ENCODE measurements around the gene LLGL1. TPM values are rescaled to one million over a fixed set of nuclear protein-coding genes. Genes with fewer than 3 reads are reported as not detected.

LLGL1 gene
- total and polyA plus RNA-seq, 3 experiments from 2014 or later: 1.5 to 26.3 (median 24.3) TPM

DNA sequence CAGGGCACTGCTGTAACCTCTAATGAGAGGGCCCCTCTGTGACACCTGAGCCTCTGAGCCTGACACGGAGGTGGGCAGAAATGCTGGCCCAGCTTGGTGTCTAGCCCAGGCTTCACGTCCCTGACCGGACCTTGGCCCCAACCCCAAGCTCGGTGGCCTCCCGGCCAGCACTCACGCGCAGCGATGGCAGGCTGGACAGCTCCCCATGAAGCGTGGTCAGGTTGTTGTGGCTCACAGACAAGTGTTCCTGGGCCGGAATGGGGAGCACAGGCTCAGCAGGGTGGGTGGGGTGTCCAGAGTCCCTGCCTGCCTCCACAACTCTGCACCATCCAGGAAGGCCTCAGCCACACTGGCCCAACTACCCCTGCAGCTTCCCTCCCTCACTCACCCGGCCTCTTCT, 30.9 kb downstream of the LLGL1 start:
- CTCF ChIA-PET: interaction anchor here (1.2 kb wide), 1 partner anchor 39 kb away, joined by 3 read pairs; no protein-coding TSS in a partner anchor
- H3K4me3 Mint-ChIP-seq: peak overlapping the region; percentile 7 to 75 (median 38)
- DNase-seq: no peak
- peak overlapping the region in 6 of 8 donors; percentile 26 to 50 (median 41) for H3K27ac Mint-ChIP-seq
- peaks cover 26 to 46% (median 34%) of the 10 kb centered on the region in 3 donors for H3K4me1 Mint-ChIP-seq
- peaks cover 0 to 60% (median 0%) of the 10 kb centered on the region in 3 donors for H3K36me3 Mint-ChIP-seq
- peak overlapping the region; percentile 84 for H3K4me3 ChIP-seq (ENCODE audit: low read length)
- POLR2A ChIA-PET: no interaction called here
- no peaks in the 10 kb centered on the region for H3K27me3 Mint-ChIP-seq
- no peaks in the 10 kb centered on the region for H3K9me3 Mint-ChIP-seq
- no peaks in the 10 kb centered on the region for H3K27me3 ChIP-seq (ENCODE audit: insufficient read depth, low read length, poor library complexity, severe bottlenecking)
- H3K4me1 ChIP-seq (ENCODE audit: insufficient read depth, low read length): peaks cover 40% of the 10 kb centered on the region
- no peaks in the 10 kb centered on the region for H3K9me3 ChIP-seq (ENCODE audit: low read length)
- peaks cover 32% of the 10 kb centered on the region for H3K36me3 ChIP-seq (ENCODE audit: insufficient read depth, low read length)
- no peak overlapping the region for H3K27ac ChIP-seq (ENCODE audit: low read depth, low read length)

DNA sequence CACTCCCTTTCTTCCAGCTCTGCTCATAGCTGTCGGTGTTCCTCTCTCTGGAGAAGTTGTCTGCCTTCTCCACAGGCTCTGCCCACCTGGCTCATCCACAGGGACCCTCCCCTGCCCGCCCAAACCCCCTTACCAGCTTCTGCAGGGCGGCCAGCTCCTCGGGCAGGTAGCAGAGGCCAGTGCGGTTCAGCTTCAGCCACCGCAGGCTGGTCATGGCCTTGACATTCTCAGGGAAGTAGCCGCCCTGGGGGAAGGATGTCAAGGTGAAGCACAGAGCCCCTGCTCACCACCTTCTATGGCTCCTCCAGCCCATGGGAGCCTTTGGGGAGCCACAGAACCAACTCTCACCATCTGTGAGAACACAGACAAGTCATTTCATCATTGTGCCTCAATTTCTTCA, 31.3 kb downstream of the LLGL1 start:
- Histone ChIP-seq H3K36me3 (ENCODE audit: insufficient read depth, low read length) (peaks cover 28% of the 10 kb centered on the region), H3K4me3 (ENCODE audit: low read length) (peak overlapping the region; percentile 84), H3K9me3 (ENCODE audit: low read length) (no peaks in the 10 kb centered on the region), H3K4me1 (ENCODE audit: insufficient read depth, low read length) (peaks cover 44% of the 10 kb centered on the region), H3K27ac (ENCODE audit: low read depth, low read length) (no peak overlapping the region), H3K27me3 (ENCODE audit: insufficient read depth, low read length, poor library complexity, severe bottlenecking) (no peaks in the 10 kb centered on the region)
- Mint-ChIP-seq H3K4me1 (peaks cover 29 to 50% (median 38%) of the 10 kb centered on the region in 3 donors), H3K27me3 (no peaks in the 10 kb centered on the region), H3K4me3 (peak overlapping the region; percentile 85 to 97 (median 96)), H3K9me3 (no peaks in the 10 kb centered on the region), H3K27ac (peak overlapping the region; percentile 47 to 99 (median 79)), H3K36me3 (peaks cover 0 to 56% (median 0%) of the 10 kb centered on the region in 3 donors)
- DNase-seq: no peak
- ChIA-PET CTCF (interaction anchor here (1.2 to 1.6 kb wide), 2 partner anchors 8 to 40 kb away, joined by 3 to 4 read pairs; no protein-coding TSS in a partner anchor), POLR2A (no interaction called here)

DNA sequence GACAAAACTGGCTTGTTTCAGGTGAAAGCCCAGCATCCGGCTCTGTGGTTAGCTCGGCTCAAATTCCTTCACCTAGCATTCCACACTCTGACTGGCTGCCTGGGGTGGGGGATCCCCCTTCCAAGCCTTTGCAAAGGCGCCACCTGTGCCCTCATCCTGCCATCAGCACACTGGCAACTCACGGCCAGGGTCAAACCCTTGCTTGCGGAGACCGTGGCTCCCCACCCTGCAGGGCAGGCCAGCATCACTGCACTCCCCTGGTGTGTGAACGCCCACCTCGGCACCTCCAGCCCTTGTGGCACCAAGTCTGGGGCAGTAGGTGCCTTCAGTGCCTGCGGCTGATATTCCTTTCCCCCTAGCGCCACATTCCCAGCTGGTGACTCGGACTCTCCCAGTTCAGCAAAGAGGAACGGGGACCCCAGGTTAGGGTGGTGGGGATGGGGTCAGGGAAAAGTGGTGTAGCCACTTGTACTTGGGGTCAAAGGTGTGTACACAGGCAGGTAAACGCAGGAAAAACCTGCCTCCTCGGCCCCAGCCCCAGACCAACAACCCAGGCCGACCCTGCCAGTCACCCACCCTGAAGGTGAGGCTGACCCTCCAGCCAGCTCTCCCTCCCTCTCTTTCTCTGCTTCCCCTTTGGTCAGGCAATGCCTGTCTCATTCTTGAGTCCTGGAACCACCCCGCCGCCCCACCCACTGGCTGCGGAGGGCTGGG, 32.0 kb downstream of the LLGL1 start:
- Histone ChIP-seq H3K4me3 (ENCODE audit: low read length) (peak overlapping the region; percentile 84), H3K4me1 (ENCODE audit: insufficient read depth, low read length) (peaks cover 50% of the 10 kb centered on the region), H3K27ac (ENCODE audit: low read depth, low read length) (peak overlapping the region; percentile 82), H3K27me3 (ENCODE audit: insufficient read depth, low read length, poor library complexity, severe bottlenecking) (no peaks in the 10 kb centered on the region), H3K9me3 (ENCODE audit: low read length) (no peaks in the 10 kb centered on the region), H3K36me3 (ENCODE audit: insufficient read depth, low read length) (peaks cover 21% of the 10 kb centered on the region)
- Mint-ChIP-seq H3K4me1 (peaks cover 33 to 57% (median 38%) of the 10 kb centered on the region in 3 donors), H3K9me3 (no peaks in the 10 kb centered on the region), H3K27ac (peak overlapping the region; percentile 47 to 99 (median 95)), H3K4me3 (peak overlapping the region; percentile 85 to 97 (median 96)), H3K27me3 (no peaks in the 10 kb centered on the region), H3K36me3 (peaks cover 0 to 49% (median 0%) of the 10 kb centered on the region in 3 donors)
- DNase-seq: peak in 1 of 5 donors; percentile 50
- CTCF ChIA-PET: interaction anchor here (1.2 to 1.6 kb wide), 2 partner anchors 9 to 40 kb away, joined by 3 to 4 read pairs; no protein-coding TSS in a partner anchor
- POLR2A ChIA-PET: no interaction called here

DNA sequence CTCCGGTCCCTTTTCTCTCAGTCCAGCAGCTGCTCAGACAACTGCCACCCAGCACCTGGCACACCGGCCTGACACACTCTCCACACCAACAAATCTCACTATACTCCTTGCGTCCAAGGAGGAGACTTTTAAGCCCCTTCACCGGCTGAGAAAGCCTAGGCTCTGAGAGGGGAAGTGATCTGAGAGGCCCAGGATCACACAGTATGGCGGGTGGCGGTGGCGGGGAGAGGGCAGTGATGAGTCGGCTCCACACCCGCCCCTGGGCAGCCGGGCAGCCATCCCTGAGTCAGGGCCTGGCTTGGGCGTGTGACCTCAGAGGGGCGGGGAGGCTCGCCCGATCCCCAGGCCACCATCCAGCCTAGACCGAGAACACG, 32.5 kb downstream of the LLGL1 start:
- CTCF ChIA-PET: interaction anchor here (1.6 kb wide), 1 partner anchor 10 kb away, joined by 4 read pairs; no protein-coding TSS in a partner anchor

DNA sequence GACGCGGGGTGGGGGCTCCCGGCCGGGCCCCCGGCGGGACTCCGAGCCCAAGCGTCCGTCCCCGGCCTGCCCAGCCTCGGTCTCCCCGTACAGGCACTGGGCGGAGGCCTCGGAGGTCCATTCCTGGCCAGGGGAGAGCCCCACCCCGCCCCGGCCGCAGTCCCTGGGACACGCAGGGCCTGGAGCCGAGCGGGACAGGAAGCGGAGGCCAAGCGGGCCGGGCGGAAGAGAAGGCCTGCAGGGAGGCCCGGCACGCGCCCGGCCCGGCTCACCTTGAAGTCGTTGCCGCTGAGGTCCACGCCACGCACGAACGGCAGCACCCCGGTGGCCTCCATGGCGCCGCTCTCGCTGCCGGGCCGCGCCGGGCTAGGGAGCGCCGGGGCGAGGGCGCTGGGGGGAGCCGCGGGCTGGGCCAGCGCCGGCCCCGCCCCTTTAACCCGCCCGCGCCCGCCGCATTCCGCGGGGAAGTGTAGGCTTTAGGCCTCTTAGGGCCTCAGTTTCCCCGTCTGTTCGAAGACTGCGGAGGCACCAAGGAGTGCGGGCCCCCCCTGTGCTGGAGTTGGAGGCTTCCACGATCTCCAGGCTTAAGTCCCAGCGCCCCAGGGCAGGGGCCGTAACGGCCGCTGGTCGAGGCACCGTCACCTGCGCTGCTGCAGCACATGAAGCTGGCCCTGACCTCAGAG, 33.1 kb downstream of the LLGL1 start, which contains the start of gene FLII:
TSS of gene FLII (minus strand) at position 383 of the 683 bp plus-strand sequence. CDS start at position 335, 48 bp downstream.
- CTCF ChIA-PET: interaction anchor here (1.0 to 1.6 kb wide), 3 partner anchors 10 to 32 kb away, joined by 3 to 4 read pairs (median 3); no protein-coding TSS in a partner anchor
- POLR2A ChIA-PET: interaction anchor here (0.5 to 0.7 kb wide), 3 partner anchors 73 to 1877 kb away, joined by 3 to 4 read pairs (median 3); partner anchors contain the start of gene ALKBH5
- peak; percentile 48 to 64 (median 51) for DNase-seq
- Histone ChIP-seq H3K4me3 (ENCODE audit: low read length) (peak within 1 kb of the TSS; percentile 84), H3K27me3 (ENCODE audit: insufficient read depth, low read length, poor library complexity, severe bottlenecking) (no peaks in the 10 kb centered on the region), H3K27ac (ENCODE audit: low read depth, low read length) (peak within 1 kb of the TSS; percentile 82), H3K4me1 (ENCODE audit: insufficient read depth, low read length) (peaks cover 50% of the 10 kb centered on the region), H3K36me3 (ENCODE audit: insufficient read depth, low read length) (peaks cover 16% of the 10 kb centered on the region), H3K9me3 (ENCODE audit: low read length) (no peaks in the 10 kb centered on the region)
- Mint-ChIP-seq H3K27ac (peak within 1 kb of the TSS; percentile 82 to 99 (median 95)), H3K27me3 (no peaks in the 10 kb centered on the region), H3K36me3 (peaks cover 0 to 47% (median 3%) of the 10 kb centered on the region in 3 donors), H3K4me3 (peak within 1 kb of the TSS; percentile 96 to 97 (median 97)), H3K4me1 (peaks cover 37 to 65% (median 38%) of the 10 kb centered on the region in 3 donors), H3K9me3 (no peaks in the 10 kb centered on the region)

More for the DNA sequence above, 32.5 kb downstream of the LLGL1 start:
- H3K4me1 Mint-ChIP-seq: peaks cover 34 to 62% (median 38%) of the 10 kb centered on the region in 3 donors
- DNase-seq: peak in 4 of 5 donors; percentile 24 to 48 (median 39)
- peaks cover 50% of the 10 kb centered on the region for H3K4me1 ChIP-seq (ENCODE audit: insufficient read depth, low read length)
- no peaks in the 10 kb centered on the region for H3K27me3 ChIP-seq (ENCODE audit: insufficient read depth, low read length, poor library complexity, severe bottlenecking)
- H3K36me3 ChIP-seq (ENCODE audit: insufficient read depth, low read length): peaks cover 17% of the 10 kb centered on the region
- POLR2A ChIA-PET: no interaction called here
- H3K9me3 ChIP-seq (ENCODE audit: low read length): no peaks in the 10 kb centered on the region
- peak overlapping the region; percentile 85 to 97 (median 96) for H3K4me3 Mint-ChIP-seq
- H3K36me3 Mint-ChIP-seq: peaks cover 0 to 48% (median 0%) of the 10 kb centered on the region in 3 donors
- peak overlapping the region; percentile 47 to 99 (median 95) for H3K27ac Mint-ChIP-seq
- H3K4me3 ChIP-seq (ENCODE audit: low read length): peak overlapping the region; percentile 84
- no peaks in the 10 kb centered on the region for H3K27me3 Mint-ChIP-seq
- H3K27ac ChIP-seq (ENCODE audit: low read depth, low read length): peak overlapping the region; percentile 82
- H3K9me3 Mint-ChIP-seq: no peaks in the 10 kb centered on the region

GRCh38 chr17:18259621-18260331, 34.3 kb downstream of the LLGL1 start:
- no peaks in the 10 kb centered on the region for H3K9me3 Mint-ChIP-seq
- H3K36me3 Mint-ChIP-seq: peaks cover 0 to 42% (median 3%) of the 10 kb centered on the region in 3 donors
- H3K27me3 Mint-ChIP-seq: no peaks in the 10 kb centered on the region
- CTCF ChIA-PET: interaction anchor here (1.0 kb wide), 1 partner anchor 31 kb away, joined by 3 read pairs; no protein-coding TSS in a partner anchor
- peaks cover 37 to 65% (median 38%) of the 10 kb centered on the region in 3 donors for H3K4me1 Mint-ChIP-seq
- H3K27me3 ChIP-seq (ENCODE audit: insufficient read depth, low read length, poor library complexity, severe bottlenecking): no peaks in the 10 kb centered on the region
- H3K9me3 ChIP-seq (ENCODE audit: low read length): no peaks in the 10 kb centered on the region
- DNase-seq: no peak
- peak overlapping the region; percentile 63 to 93 (median 86) for H3K27ac Mint-ChIP-seq
- POLR2A ChIA-PET: interaction anchor here (0.5 to 1.6 kb wide), 3 partner anchors 27 to 103 kb away, joined by 3 to 6 read pairs (median 3); partner anchors contain the start of genes ALKBH5 and SHMT1
- H3K4me1 ChIP-seq (ENCODE audit: insufficient read depth, low read length): peaks cover 50% of the 10 kb centered on the region
- H3K4me3 Mint-ChIP-seq: peak overlapping the region; percentile 80 to 97 (median 84)
- peak overlapping the region; percentile 38 for H3K27ac ChIP-seq (ENCODE audit: low read depth, low read length)
- peaks cover 8% of the 10 kb centered on the region for H3K36me3 ChIP-seq (ENCODE audit: insufficient read depth, low read length)
- peak overlapping the region; percentile 89 for H3K4me3 ChIP-seq (ENCODE audit: low read length)

Measured in CD8-positive, alpha-beta memory T cell (primary cell).